ENCODE measurements around the gene FGD1.

The FGD1 gene

DNA sequence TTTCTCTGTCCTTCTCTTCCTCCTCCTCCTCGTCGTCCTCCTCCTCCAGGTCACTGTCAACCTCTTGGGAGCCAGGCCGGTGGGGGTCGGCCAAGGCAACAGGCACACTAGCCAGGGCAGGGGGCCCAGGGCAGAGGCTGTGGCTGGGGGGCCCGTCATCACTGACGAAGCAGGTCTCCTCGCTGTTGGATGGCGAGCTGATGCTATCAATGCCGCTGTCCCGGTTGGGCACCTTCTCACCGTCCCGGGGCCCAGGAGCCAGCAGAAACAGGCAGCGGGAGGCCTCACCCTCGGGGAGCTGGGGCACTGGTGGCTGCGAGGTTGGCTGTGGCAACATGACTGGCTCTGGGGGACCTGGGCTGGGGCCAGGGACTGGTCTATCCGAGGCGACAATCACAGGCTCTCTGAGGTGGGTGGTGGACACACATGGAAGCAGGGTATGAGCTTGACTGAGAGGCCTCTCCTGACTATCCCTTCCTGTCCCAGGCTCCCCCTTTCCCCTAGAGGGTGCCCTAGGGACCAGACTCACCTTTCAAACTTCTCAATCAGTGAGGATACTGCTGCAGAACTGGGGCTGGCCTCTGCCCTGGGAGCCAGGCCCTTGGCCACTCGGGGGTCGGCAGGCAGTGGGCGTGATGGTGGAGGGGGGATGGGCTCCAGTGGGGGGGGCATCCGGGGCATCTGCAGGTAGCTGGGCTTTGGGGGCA lies 25.8 kb downstream of the FGD1 start:
- no peak for DNase-seq

DNA sequence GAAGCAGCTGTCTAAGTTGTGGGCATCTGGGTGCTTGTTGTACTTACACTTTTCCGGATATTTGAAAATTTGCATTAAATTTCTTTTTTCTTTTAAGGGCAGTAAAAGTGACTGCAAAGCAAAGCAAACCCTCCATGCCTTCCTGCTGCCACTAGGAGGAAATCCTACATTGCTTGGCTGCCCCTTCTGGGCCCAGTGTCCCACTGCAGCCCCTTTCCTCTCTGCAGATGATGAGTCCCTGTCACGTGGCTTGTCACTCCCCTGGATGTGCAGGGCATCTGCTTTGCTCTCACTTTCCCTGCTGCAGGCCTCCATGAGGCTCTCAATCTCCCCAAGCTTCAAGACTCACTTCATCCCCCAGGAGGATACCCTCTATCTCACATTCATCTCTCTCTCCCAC lies 43.1 kb downstream of the FGD1 start:
- DNase-seq = no peak

DNA sequence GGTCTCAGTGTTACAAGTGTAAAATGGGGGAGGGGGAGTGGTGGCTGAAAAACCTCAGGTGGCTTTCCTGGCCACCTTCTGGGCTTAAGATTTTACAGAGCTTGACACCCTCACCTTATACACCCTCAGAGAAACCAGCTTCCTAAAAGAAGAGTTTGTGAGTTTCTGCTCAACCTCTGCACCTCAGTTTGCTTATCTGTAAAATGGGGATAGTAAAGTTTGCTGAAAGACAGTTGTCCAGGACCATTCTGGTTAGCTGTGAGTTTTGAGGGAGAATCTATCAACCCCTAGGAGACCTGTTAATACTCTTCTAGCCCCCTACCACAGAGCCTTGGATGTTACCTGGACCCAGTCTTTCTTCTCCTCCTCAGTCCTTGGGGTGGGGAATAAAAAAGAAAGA lies 46.1 kb downstream of the FGD1 start:
- no peak for DNase-seq

DNA sequence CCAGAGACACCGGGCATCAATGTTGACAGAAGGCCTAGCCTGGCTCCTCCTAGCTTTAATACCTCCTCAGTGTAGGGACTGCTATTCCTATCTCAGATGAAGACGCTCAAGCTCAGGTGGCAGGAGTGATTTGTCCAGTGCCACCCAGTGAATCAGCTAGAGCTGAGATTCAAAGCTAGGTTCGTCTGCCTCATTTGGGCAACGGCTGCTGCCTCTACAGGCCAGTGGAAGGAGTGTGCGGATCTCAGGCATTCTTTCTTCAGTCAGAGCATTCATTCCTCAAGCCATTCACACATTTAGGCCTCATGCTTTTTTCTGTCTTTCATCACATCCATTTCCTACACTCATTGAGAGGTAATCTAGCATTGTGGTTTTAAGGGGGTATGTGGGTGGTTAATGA lies 48.6 kb downstream of the FGD1 start:
- DNase-seq = peak in 1 of 5 experiments; percentile 5

DNA sequence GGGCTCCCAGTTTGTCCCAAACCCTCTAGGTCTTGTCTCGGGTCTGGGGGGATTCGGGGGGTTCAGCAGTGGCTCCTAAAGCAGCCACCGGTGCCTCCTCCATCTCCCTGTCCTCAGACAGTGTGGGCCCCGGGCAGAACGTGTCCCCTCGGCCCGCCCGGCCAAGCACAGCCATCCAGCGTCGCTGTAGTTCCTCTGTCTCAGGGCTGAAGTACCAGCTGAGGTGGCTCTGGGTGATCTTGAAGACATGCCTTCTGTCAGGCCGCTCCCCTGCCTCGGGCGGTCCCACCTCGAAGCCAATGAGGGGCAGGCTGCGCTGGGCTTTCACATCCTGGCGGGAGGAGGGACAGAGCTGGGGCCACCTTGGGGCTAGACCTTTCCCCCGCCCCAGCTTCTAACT lies 50.0 kb downstream of the FGD1 start:
- DNase-seq = no peak

DNA sequence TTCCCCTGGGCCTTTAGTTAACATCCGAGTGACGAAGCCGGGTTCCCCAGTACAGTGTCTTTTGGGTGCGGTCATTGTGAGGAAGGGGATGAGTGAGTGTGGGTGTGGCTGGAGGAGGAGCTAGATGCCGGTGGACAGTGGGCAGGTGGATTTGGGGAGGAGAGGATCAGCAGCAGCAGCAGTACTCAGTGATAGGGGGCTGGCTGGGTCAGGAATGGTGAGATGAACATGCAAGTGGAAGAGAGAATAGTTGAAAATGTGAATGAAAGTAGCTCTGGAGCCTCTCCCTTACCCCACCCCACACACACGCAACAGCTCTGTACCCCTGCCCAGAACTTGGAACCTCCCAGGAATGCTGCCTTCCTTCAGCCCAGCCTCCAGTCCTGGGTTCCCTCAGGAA lies 51.3 kb downstream of the FGD1 start:
- DNase-seq = no peak

DNA sequence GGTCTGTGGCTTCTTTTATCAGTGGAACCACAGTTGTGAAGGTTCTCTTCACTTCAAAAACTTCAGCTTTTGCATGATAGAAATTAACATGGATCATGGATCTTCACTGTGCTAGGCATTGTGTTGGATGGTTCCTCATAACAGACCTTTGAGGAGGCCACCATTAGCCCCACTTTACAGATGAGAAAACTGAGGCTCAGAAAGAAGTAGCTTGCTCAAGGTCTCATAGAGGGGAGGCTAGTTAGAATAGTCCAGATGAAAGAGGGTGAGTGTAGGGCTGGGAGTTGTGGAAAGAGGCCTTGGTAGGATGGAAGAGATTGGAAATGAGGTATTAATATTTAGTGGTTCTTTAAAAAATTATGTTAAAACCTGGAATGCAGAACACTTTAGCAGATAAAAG lies 53.2 kb downstream of the FGD1 start:
- no peak for DNase-seq

DNA sequence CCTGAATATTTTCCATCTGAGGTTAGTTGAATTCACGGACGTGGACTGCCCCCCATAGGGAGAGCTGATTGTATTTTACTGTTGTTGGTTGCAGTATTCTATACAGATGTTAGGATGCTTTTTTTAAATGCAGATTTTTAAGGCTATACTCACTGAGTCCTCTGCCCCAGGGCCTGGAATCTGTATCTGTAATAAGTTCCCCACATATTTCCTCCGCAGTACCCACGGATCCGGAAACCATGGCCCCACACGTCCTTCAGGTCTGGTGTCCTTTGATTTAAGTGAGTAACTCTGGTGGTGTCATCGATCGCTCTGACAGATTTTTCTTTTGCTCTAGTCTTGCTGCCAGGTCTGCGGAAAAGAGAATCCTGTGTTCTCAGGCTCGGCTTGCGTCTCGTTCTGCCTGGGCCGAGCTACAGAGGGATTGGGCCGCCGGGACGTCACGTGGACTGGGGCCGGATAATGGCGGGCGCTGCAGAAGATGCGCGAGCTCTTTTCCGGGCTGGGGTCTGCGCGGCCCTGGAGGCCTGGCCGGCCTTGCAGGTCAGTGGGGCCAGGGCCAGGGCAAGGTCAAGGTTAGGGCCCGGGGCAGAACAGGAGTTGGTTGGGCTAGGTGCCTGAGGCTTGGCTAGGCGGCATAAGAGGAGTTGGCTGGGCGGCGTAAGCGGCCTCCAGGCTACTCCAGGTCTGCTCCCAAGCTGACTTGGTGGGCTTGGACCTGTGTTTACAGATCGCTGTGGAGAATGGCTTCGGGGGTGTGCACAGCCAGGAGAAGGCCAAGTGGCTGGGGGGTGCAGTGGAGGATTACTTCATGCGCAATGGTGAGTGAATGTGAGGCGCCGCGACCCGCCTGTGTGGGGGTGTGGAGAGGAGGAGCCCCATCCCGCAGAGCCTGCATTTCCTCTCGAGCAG lies 55.8 kb downstream of the FGD1 start, which contains the start of gene TSR2:
TSR2 (plus strand) TSS at position 445 of the 912 bp plus-strand sequence; CDS start at position 463, 18 bp downstream.
- peak; percentile 44 to 91 (median 71) for DNase-seq

DNA sequence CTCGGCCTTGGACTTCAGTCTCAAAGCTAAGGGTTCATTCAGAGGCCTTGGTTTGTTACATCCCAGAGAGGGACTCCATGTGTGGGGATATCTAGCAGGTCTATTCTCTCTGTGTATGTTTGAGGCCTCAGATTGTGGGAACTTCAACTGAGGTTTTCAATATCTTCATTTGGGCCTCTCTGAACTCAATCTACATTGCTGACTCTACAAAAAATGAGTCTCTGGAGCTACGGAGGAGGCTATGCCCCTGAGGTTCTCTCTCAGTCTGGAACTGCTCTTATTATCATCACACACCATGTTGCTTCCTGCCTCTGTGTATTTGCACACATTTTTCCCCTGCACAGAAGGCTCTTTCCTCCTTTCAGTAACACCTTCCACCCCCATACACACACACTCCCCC lies 60.9 kb downstream of the FGD1 start:
- DNase-seq = no peak

DNA sequence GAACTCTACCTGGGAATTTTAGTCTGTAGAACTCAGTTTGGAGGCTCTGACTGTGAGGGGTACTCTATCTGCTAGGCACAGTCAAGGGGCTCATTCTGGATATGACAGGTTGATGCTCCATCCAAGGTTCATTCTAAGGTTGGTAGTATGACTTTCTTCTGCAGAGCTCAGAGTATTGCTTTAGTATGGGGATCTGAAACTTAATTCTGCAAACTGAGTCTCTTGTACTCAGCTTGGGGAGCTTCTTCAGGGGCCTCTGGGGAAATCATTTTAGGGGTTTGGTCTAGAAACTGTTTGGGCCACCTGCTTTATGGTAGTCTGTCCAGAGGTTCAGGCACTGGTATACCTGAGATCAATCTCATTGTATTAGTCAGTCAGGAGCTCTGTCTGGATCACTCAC lies 65.5 kb downstream of the FGD1 start:
- DNase-seq = no peak

DNA sequence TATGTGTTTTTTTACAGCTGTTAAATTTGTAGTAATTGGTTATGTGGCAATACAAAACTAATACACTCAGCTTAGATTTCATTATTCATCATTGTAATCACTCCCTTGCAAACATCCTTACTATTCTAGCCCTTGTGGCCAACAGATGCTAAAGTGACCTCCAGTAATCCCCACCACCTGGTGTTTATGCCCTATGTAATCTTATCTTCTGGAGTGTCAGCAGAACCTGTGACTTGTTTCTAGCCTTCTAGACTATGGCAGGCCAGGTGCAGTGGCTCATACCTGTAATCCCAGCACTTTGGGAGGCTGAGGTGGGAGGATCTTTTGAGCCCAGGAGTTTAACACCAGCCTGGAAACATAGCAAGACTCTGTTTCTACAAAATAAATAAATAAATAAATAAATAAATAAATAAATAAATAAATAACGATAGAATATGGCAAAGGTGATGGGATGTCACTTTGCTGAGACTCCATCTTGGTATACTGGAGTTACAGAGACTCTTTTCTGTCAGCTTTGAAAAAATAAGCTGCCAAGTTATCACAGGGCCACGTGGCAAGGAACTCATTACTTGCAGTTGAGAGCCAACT lies 68.1 kb downstream of the FGD1 start:
- DNase-seq = no peak

DNA sequence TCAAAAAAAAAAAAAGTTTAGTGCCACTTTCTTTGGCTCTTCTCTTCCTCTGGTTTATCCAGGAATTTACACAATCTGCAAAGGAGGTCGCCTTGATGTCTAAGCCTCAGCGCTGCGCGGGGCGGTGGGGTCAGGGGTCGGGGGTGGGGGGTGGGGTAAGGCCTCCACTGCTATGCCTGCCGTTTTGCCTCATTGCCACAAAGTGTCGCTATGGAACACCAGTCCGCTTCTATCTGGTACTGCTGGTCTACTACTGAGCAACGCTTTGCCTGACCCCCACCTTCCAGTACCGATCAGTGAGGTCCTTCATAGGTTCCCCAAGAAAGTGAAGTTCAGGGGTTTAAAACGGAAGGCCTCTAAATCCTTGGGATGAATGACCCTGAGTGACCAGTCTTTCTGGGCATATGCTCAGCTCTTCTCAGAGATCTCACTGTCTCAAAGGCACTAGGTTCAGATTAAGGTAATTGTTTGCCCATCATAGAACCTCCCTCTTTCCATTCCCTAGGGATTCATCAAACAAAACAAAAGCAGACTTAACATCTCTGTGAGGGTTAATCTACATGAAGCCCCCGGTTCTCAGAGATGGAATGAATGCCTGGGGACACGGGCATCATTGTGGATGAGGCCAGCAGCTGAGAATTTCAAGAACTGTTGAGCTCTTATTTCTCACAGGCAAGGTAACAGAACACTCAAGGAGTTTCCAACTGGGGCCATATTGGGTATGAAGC lies 72.7 kb downstream of the FGD1 start:
- DNase-seq = peak in 1 of 5 experiments; percentile 19

DNA sequence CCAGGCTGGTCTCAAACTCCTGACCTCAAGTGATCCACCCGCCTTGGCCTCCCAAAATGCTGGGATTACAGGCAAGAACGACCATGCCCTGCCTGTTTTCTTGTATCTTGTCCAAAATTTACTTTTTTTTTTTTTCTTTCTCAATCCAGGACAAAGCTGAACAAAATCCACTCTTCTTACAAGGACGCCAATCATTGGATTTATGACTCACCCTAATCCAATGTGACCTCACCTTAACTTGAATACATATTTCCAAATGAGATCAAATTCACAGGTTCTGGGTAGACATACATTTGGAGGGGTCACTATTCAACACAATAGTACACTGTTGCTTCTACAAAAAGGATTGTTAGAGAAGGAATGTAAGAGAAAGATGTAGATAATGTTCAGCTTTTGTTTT lies 73.9 kb downstream of the FGD1 start:
- no peak for DNase-seq

DNA sequence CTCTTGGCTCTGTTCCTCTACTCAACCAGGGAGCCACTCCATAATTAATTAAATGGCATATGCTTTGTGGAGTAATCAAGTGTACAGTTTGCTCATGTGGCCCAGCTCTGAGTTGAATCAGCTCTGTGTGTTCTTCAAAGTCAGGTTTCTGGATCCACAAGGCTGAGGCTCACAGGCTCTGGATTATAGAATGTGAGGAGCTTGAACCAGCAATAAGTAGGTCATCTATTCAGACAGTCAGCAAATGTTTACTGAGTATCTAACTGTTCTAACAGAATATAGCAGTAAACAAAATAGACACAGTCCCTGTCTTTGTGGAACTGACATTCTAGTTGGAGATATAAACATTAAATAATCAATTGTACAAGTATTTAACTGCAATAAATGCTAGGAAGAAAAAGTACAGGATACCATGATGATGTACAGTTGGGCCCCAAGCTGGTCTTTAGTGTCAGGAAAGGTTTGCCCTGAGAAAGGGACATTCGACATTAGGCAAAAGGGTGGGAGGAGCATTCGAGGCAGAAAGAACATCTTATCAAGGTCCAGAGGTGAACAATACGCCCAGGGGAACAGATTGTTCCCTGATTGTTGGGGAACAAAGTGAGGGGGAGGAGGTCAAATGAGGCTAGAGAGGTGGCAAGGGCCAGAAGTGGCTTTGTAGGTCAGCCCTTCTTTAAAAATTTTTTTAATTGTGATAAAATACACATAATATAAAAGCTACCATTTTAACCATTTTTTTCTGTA lies 76.3 kb downstream of the FGD1 start:
- DNase-seq = no peak

DNA sequence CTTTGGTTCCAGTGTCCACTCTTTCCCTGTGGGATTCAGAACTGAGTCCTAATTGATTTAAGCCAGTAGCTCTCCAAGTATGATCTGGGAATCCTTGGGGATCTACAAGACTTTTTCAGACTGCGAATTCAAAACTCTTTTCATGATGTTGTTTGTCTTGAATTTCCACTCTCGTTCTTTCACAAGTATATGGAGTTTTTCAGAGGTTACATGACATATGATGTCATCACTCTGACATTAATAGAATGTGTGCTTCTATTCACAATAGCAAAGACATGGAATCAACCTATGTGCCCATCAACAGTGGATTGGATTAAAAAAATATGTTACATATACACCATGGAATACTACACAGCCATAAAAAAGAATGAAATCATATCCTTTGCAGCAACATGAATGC lies 79.1 kb downstream of the FGD1 start:
- no peak for DNase-seq

DNA sequence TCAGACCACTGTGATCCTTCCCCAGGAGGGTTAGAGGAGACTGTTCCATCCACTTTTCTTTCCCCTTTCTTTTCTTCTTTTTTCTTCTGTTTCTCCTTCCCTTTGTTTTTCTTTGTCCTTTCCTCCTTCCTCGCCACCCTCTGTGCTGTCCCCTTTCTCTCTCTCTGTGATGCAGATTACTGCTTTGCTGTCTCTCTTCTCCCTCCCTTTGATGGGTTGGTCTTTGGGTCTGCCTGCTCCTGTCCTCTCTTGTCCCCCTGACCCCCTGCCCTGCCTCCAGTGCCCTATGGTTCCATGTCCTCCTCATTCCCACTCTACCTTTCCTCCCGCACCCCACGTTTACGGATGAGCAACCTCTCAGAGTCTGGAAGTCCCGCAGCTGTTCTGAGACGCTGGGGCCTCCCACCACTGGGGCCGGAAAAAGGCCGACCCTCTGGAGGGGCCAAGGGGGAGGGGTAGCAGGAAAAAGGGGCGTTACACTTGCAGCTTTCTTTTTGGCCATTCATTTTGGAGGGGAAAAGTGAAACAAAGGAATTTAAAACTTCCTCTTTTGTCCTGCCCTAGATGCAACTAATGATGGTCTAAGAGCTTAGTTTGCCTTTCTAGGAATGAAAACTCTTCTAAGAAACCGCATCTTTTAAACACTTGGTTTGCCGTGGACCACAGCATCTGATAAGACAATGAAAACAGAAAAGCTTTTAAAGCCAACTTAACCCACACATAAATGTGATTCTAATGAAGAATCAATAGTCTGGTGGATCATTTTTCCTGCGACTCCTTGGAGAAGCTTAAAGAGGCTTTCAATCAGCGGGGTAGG lies 80.3 kb downstream of the FGD1 start:
- peak in 1 of 5 experiments; percentile 47 for DNase-seq

DNA sequence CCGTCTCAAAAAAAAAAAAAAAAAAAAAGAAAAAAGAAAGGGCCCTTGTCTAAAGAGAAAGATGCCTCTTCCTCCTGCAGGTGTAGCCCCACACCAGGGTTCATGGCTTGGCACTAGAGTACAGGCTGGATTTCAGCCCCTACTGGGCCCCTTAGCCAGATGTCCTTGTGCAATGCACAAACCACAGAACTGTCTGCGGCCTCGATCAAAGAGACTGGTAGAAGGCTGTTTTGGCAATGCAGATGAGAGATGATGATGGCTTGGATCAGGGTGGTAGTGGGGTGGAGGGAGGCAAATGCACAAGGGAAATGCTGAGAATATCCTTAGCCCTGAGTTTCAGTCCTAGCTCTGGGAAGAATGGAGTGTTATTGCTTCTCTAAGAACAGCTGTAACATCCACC lies 82.3 kb downstream of the FGD1 start:
- DNase-seq = peak in 1 of 5 experiments; percentile 2

DNA sequence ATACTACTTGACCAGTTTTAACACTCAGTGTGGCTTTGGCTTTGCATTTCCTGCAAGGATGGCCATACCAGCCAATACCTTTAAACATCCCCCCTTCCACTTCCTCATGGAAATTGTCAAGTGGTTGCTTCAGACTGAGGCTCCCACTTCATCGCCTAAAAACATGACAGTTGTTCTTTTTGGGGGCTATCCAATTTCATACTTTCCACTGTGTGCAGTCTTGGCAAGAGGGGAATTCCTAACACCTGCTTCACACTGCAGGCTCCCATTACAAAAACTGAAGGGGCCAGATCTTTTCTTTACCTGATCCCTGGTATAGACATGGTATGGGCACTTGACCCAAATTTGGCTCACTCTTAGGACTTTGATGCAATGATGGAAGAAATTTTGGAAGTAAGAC lies 84.3 kb downstream of the FGD1 start:
- DNase-seq = no peak

DNA sequence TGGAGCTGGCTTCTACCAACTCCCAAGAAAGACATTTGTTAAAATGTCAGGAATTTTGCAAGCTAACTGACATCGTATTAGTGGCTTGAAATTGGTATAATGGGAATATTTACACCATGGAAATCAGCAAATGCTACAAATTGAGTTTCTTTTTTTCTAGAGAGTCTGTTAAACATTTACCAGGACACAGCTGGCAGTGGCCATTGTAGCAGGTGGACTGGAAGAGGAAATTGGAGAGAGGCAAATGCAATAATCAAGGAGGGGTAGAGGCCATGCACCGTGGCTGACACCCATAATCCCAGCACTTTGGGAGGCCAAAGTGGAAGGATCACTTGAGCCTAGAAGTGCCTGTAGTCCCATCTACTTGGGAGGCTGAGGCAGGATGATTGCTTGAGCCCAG lies 88.8 kb downstream of the FGD1 start:
- no peak for DNase-seq

DNA sequence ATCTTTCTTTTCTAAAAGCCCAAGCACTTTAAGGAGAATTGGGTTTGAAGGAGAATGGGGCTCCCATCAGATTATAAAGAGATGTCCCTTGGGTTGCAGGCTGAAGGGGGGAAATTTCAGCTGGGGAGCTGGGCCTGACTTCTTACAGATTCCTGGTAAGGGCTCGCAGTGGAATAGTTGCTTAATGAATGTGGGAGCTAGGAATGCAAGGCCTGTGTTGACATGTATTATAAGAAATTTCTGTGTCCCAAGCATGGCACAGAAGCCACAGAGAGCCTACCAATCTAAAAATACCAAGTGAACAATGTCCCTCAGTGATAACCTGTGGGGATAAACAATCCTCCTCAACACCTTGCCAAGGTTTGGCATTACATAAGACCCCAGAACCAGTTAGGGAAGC lies 98.9 kb downstream of the FGD1 start:
- no peak for DNase-seq
